K562 (cell line): ENCODE results near the gene CGREF1. TPM values are rescaled to one million over a fixed set of nuclear protein-coding genes. Genes with fewer than 3 reads are reported as not detected.
A peak's percentile ranks its signal among the peaks of the same experiment; 100 is the strongest.

Experiments
- ATAC-seq: fragments of 200-7000 bp; cut with Tn5 transposase; 3 replicates; pipeline ENCODE4 v1.9.1; 2020; ENCODE audit warnings: moderate library complexity
- BruUV-seq: library from RNA; stranded (reverse); fragments of 400-500 nt; replicated peaks from 2 replicates; lab custom pipeline; 2021; lab: Mats Ljungman, UMichigan
- CTCF ChIA-PET: fragments of 300-600 bp; formaldehyde crosslinking; extraction: SDS; loops from one replicate; lab custom pipeline; 2021; ENCODE audit warnings: low intra/inter-chr PET ratio; lab: Yijun Ruan, JAX
- POLR2A ChIA-PET: fragments of 300-600, 350-650 bp; sonication (Branson Sonifier 250); formaldehyde crosslinking; extraction: SDS; loops from one replicate; lab custom pipeline; 2021; ENCODE audit warnings: antibody characterized with exemption, inconsistent platforms; lab: Yijun Ruan, JAX
- DNase-seq, 4 experiments: peaks; one replicate each; pipeline versions ENCODE4 v3.0.0 to v3.0.0-alpha.2; 2011 to 2018; ENCODE audit warnings: low spot score in 3 of 4, mixed read lengths in 3 of 4; ENCODE audit errors: extremely low read depth in 1 of 4
- FAIRE-seq: peaks from 2 replicates; lab custom pipeline; 2011; peaks lifted over from hg19 to GRCh38; lab: Jason Lieb, UNC
- H2AFZ ChIP-seq: 2 replicates; pipeline ENCODE4 v1.6.0; 2011; ENCODE audit warnings: low read depth, low read length, control low read depth, inconsistent platforms
- H3K27ac ChIP-seq: fragments of 200-600 bp; 3 replicates; pipeline ENCODE4 v1.8.0; 2011; ENCODE audit warnings: low read depth, mild to moderate bottlenecking, control low read depth, inconsistent platforms, low read length, moderate library complexity, mixed read lengths; ENCODE audit errors: extremely low read depth
- H3K27me3 ChIP-seq, 2 experiments: fragments of 300-600 bp in 1 of 2; 2 replicates in 1 of 2; 3 replicates in 1 of 2; pipeline versions ENCODE4 v1.6.0 to v1.8.0; 2011; ENCODE audit warnings: inconsistent platforms in 2 of 2, low read length in 2 of 2, mild to moderate bottlenecking in 1 of 2, mixed read lengths in 1 of 2, moderate library complexity in 1 of 2; ENCODE audit not compliant: control insufficient read depth in 2 of 2, insufficient read depth in 2 of 2
- H3K36me3 ChIP-seq: fragments of 300-600 bp; 3 replicates; pipeline ENCODE4 v1.8.0; 2011; ENCODE audit warnings: mild to moderate bottlenecking, low read length, inconsistent platforms; ENCODE audit not compliant: control insufficient read depth, insufficient read depth
- H3K4me1 ChIP-seq, 2 experiments: fragments of 200-600 bp in 1 of 2; replicated peaks in 1 of 2; 2 replicates in 1 of 2; 3 replicates in 1 of 2; pipeline versions ENCODE4 v1.5.1 to v1.8.0; 2011; ENCODE audit warnings: inconsistent platforms in 2 of 2, low read length in 2 of 2, mild to moderate bottlenecking in 1 of 2, mixed read lengths in 1 of 2, moderate library complexity in 1 of 2; ENCODE audit not compliant: control insufficient read depth in 2 of 2, insufficient read depth in 2 of 2
- H3K4me2 ChIP-seq: 2 replicates; pipeline ENCODE4 v1.6.1; 2011; ENCODE audit warnings: low read length, control low read depth, inconsistent platforms, mixed read lengths; ENCODE audit not compliant: insufficient read depth
- H3K4me3 ChIP-seq: fragments of 200-600 bp; sonication (generic), shearing (Covaris generic); 2 replicates; pipeline ENCODE4 v1.5.1; 2016; ENCODE audit warnings: control low read depth, inconsistent platforms
- H3K79me2 ChIP-seq: fragments of 200-600 bp; 3 replicates; pipeline ENCODE4 v1.8.0; 2011; ENCODE audit warnings: low read length, inconsistent platforms; ENCODE audit not compliant: control insufficient read depth, insufficient read depth
- H3K9ac ChIP-seq, 2 experiments: 2 replicates each; pipeline versions ENCODE4 v1.6.0 to v1.6.1; 2011; ENCODE audit warnings: low read depth in 2 of 2, low read length in 2 of 2, control low read depth in 1 of 2, inconsistent platforms in 1 of 2, mild to moderate bottlenecking in 1 of 2, mixed read lengths in 1 of 2; ENCODE audit not compliant: insufficient read depth in 1 of 2
- H3K9me1 ChIP-seq: one replicate; pipeline ENCODE4 v1.6.0; 2011; ENCODE audit warnings: inconsistent platforms, mild to moderate bottlenecking, low read length, moderate library complexity; ENCODE audit not compliant: control insufficient read depth, insufficient read depth
- H3K9me3 ChIP-seq: replicated peaks from 2 replicates; pipeline ENCODE4 v1.5.1; 2011; ENCODE audit warnings: low read depth, low read length, inconsistent platforms; ENCODE audit not compliant: control insufficient read depth, insufficient read depth
- H4K20me1 ChIP-seq: replicated peaks from 2 replicates; pipeline ENCODE4 v1.6.1; 2011; ENCODE audit warnings: low read length, inconsistent platforms, mixed read lengths; ENCODE audit not compliant: control insufficient read depth, insufficient read depth
- BCLAF1 ChIP-seq, 2 experiments: fragments of 450-650 bp in 1 of 2; IDR thresholded peaks; 2 replicates each; pipeline ENCODE4 v1.6.1; 2011 to 2017; ENCODE audit warnings: low read depth in 2 of 2, antibody characterized with exemption in 1 of 2, borderline replicate concordance in 1 of 2, low read length in 1 of 2, mild to moderate bottlenecking in 1 of 2, mixed read lengths in 1 of 2; ENCODE audit not compliant: control insufficient read depth in 1 of 2
- BRD9 ChIP-seq: fragments of 450-650 bp; IDR thresholded peaks from 2 replicates; pipeline ENCODE4 v1.6.1; 2018; ENCODE audit warnings: low read depth; ENCODE audit not compliant: partially characterized antibody
- CEBPZ ChIP-seq: fragments of 150-350 bp; IDR thresholded peaks from 2 replicates; pipeline ENCODE4 v1.6.1; 2014; ENCODE audit warnings: low read depth, mild to moderate bottlenecking, low read length, borderline replicate concordance
- KLF10 ChIP-seq: fragments of 250-450 bp; sonication (Bioruptor Pico); IDR thresholded peaks from 2 replicates; pipeline ENCODE4 v1.6.1; 2021; ENCODE audit warnings: matching md5 sums
- MAFG ChIP-seq: fragments of 450-650 bp; conservative IDR thresholded peaks from 2 replicates; pipeline ENCODE4 v1.6.1; 2016; ENCODE audit warnings: missing genetic modification characterization, missing compliant biosample characterization
- NFE2 ChIP-seq: IDR thresholded peaks from 2 replicates; pipeline ENCODE4 v1.6.1; 2014; ENCODE audit warnings: antibody characterized with exemption, low read depth
- POLR2AphosphoS2 ChIP-seq: IDR thresholded peaks from 2 replicates; pipeline ENCODE4 v1.6.1; 2012; ENCODE audit warnings: low read length, improper control_type of control experiment
- RBM17 ChIP-seq: fragments of 200-400 bp; formaldehyde crosslinking; IDR thresholded peaks from 2 replicates; pipeline ENCODE4 v1.6.1; 2017; ENCODE audit warnings: low read depth, mild to moderate bottlenecking, low read length, borderline replicate concordance
- SIN3B ChIP-seq: fragments of 450-650 bp; IDR thresholded peaks from 2 replicates; pipeline ENCODE4 v1.6.1; 2017; ENCODE audit warnings: low read depth, mild to moderate bottlenecking, moderate library complexity
- WGBS: fragments of 100-300 bp; shearing (Covaris generic); methylation state at CpG from one replicate; pipeline ENCODE4 v1.1.6; 2016; ENCODE audit warnings: low coverage, mixed read lengths; ENCODE audit not compliant: insufficient coverage; ENCODE audit errors: missing lambda C conversion rate; 5-methylcytosine and 5-hydroxymethylcytosine counted together
- in situ Hi-C: fragments of 300-500 bp; cut with MboI; formaldehyde crosslinking; loops from 4 replicates; pipeline ENCODE4 v1.15.0; 2018; ENCODE audit warnings: inconsistent platforms, mixed read lengths
- intact Hi-C: fragments of 100-400 bp; cut with micrococcal nuclease; formaldehyde crosslinking; loops from 2 replicates; pipeline ENCODE4 v1.14.2; 2022
- polyA plus RNA-seq, 8 experiments: library from polyadenylated mRNA; depleted of rRNA in 4 of 8; stranded (reverse) in 5 of 8; unstranded in 3 of 8; fragments of >200 nt; fragmentation: Nextera tagmentation in 2 of 8; fragmentation: Illumina TruSeq in 1 of 8; extraction: Ambion mirVana in 2 of 8; extraction: Trizol in 1 of 8; gene quantifications; 2 replicates each; pipeline versions ENCODE4 v1.2.1 to v1.2.3, GENCODE V29; 2011 to 2014; ENCODE audit warnings: inconsistent platforms in 1 of 8, missing spikeins in 1 of 8
- total RNA-seq, 7 experiments: library from RNA; depleted of rRNA in 6 of 7; stranded (reverse); fragments of >200 nt in 6 of 7; fragmentation: Illumina TruSeq in 2 of 7; extraction: Trizol in 2 of 7; gene quantifications; 2 replicates each; pipeline versions ENCODE4 v1.2.1 to v1.2.3, GENCODE V29; 2011 to 2021; ENCODE audit warnings: low replicate concordance in 1 of 7

CGREF1 gene
- total and polyA plus RNA-seq, 9 of the 15 experiments (the other 6 are each of a cell fraction or from before 2014, with no cell fraction given): 0.07 to 0.50 (median 0.37) TPM

- no peaks in the 10 kb centered on the region for H3K27me3 ChIP-seq
- peaks cover 38% of the 10 kb centered on the region; the same call in 2 of the 3 replicates for H3K36me3 ChIP-seq
- H3K79me2 ChIP-seq: 0 out of 3 replicates have a peak, but pooled peaks cover 5% of the 10 kb centered on the region
- H2AFZ ChIP-seq: peak within 1 kb of the TSS; percentile 92
- H3K9me3 ChIP-seq: no peaks in the 10 kb centered on the region
- peak within 1 kb of the TSS; percentile 95 for H3K27ac ChIP-seq
- in situ Hi-C loops: no loop called here
- H3K9ac ChIP-seq: peak within 1 kb of the TSS; percentile 85 to 95
- no peaks in the 10 kb centered on the region for H3K9me1 ChIP-seq
- H3K4me2 ChIP-seq: peak within 1 kb of the TSS; percentile 98
- ChIA-PET POLR2A (interaction anchor here (0.6 to 10.5 kb wide), 14 partner anchors 9 to 252 kb away, joined by 3 to 112 read pairs (median 6); partner anchors contain the start of genes OST4 and TMEM214), CTCF (interaction anchor here (1.0 kb wide), 1 partner anchor 36 kb away, joined by 4 read pairs; the partner anchor contains the start of gene KHK)
- BruUV-seq: no TSS peak
- FAIRE-seq: peak; percentile 85
- DNase-seq: peak; percentile 96 to 100 (median 100)
- WGBS: 1% methylated on average over 40 of the region's 67 CpGs
- peak within 1 kb of the TSS; percentile 84 for H3K4me3 ChIP-seq
- intact Hi-C loops: loop anchor here (2.0 kb wide), 2 partner anchors 18 to 30 kb away; partner anchors contain the start of gene TMEM214
- H4K20me1 ChIP-seq: no peaks in the 10 kb centered on the region; the same call in 1 of the 2 replicates
- peak; percentile 91 for ATAC-seq
- peaks cover 15 to 30% of the 10 kb centered on the region in 2 experiments; a peak in 4 of 5 replicates for H3K4me1 ChIP-seq
- TF ChIP-seq SIN3B (peak; percentile 33; the same call in 1 of the 2 replicates), KLF10 (CRISPR knock-in tag) (no peak), RBM17 (no peak), BCLAF1 (IDR thresholded peaks at IDR 0.05; ENCODE audit: borderline replicate concordance in 1 of 2, control insufficient read depth in 1 of 2, low read depth in 2 of 2, low read length in 1 of 2) (0 out of 4 replicates have a peak, but pooled peaks have one; percentile 54 to 61), BRD9 (peak; percentile 99), MAFG (tag) (no peak), POLR2AphosphoS2 (no peak), CEBPZ (no peak), NFE2 (peak; percentile 2; the same call in 1 of the 2 replicates)
Measured at GRCh38 chr2:27050996-27051901, 67.7 kb downstream of the CGREF1 start, which contains the start of gene AGBL5. AGBL5 (plus strand) TSS chr2:27051668; CDS start chr2:27052959, 1,291 bp downstream.
